Peyer's patch (tissue), 4 donors: ENCODE measurements around the gene ACRV1. TPM values are rescaled to one million over a fixed set of nuclear protein-coding genes. Genes with fewer than 3 reads are reported as not detected.

Experiments
- DNase-seq, 3 donors: peaks; one replicate each; pipeline ENCODE4 v3.0.0-alpha.2; 2017 to 2019
- H3K27ac ChIP-seq, 4 donors: fragments of 200-600 bp; sonication (generic); one replicate each; pipeline ENCODE4 v1.5.1; 2016 to 2019
- H3K27me3 ChIP-seq, 2 donors: fragments of 200-600 bp; sonication (generic); one replicate each; pipeline ENCODE4 v1.5.1; 2019
- H3K36me3 ChIP-seq, 3 donors: fragments of 200-600 bp; sonication (generic); one replicate each; pipeline ENCODE4 v1.5.1; 2016 to 2019
- H3K4me1 ChIP-seq, 4 donors: fragments of 200-600 bp; sonication (generic); one replicate each; pipeline ENCODE4 v1.5.1; 2016 to 2019
- H3K4me3 ChIP-seq, 4 donors: fragments of 200-600 bp; sonication (generic); 1 replicate in 3 of 4; 2 replicates in 1 of 4; pipeline ENCODE4 v1.5.1; 2016 to 2019; ENCODE audit warnings: mild to moderate bottlenecking in 1 of 4
- H3K9me3 ChIP-seq, 4 donors: fragments of 200-600 bp; sonication (generic); one replicate each; pipeline ENCODE4 v1.5.1; 2016 to 2019; ENCODE audit warnings: mild to moderate bottlenecking in 1 of 4
- CTCF ChIP-seq, 6 experiments: fragments of 450-650 bp in 4 of 6; fragments of 200-600 bp in 2 of 6; sonication (generic) in 1 of 6; IDR thresholded peaks; one replicate each; pipeline ENCODE4 v1.5.1; 2017 to 2019; ENCODE audit warnings: antibody characterized with exemption in 6 of 6, mild to moderate bottlenecking in 3 of 6, moderate library complexity in 1 of 6
- POLR2A ChIP-seq, 2 donors: fragments of 450-650 bp; IDR thresholded peaks; one replicate each; pipeline ENCODE4 v1.5.1; 2017; ENCODE audit warnings: antibody characterized with exemption in 2 of 2, mild to moderate bottlenecking in 2 of 2, moderate library complexity in 2 of 2
- total RNA-seq, 4 donors: library from RNA; depleted of rRNA; stranded (reverse); fragments of >200 nt; gene quantifications; one replicate each; pipeline ENCODE4 v1.1.0, GENCODE V29; 2016

Gene ACRV1
- total RNA-seq, 4 donors from 2014 or later = not detected

- Histone ChIP-seq H3K27ac (peak overlapping the region; percentile 88 to 98 (median 92)), H3K4me3 (peak overlapping the region; percentile 58 to 86 (median 72)), H3K4me1 (peaks cover 0 to 9% (median 1%) of the 10 kb centered on the region in 4 donors), H3K36me3 (peaks cover 0 to 4% (median 0%) of the 10 kb centered on the region in 3 donors), H3K9me3 (no peaks in the 10 kb centered on the region), H3K27me3 (no peaks in the 10 kb centered on the region)
- DNase-seq = peak in 2 of 3 donors; percentile 47 to 50
- TF ChIP-seq CTCF (IDR thresholded peaks at IDR 0.05) (peak in 4 of 6 experiments; percentile 16 to 34 (median 30)), POLR2A (IDR thresholded peaks at IDR 0.05) (no peak)
Measured at GRCh38 chr11:125626288-125626950, 54.2 kb downstream of the ACRV1 start.

GRCh38 chr11:125625630-125626287 is 54.9 kb downstream of the ACRV1 start:
- Histone ChIP-seq H3K4me3 (peak overlapping the region; percentile 58 to 86 (median 72)), H3K27me3 (no peaks in the 10 kb centered on the region), H3K36me3 (peaks cover 0 to 10% (median 0%) of the 10 kb centered on the region in 3 donors), H3K9me3 (no peaks in the 10 kb centered on the region), H3K4me1 (peaks cover 0 to 9% (median 1%) of the 10 kb centered on the region in 4 donors), H3K27ac (peak overlapping the region; percentile 88 to 98 (median 92))
- TF ChIP-seq CTCF (IDR thresholded peaks at IDR 0.05) (no peak), POLR2A (IDR thresholded peaks at IDR 0.05) (peak; percentile 63 to 78)
- peak; percentile 76 to 94 (median 94) for DNase-seq

- TF ChIP-seq POLR2A (IDR thresholded peaks at IDR 0.05) = no peak
- peak in 1 of 6 experiments; percentile 31 for TF ChIP-seq CTCF (IDR thresholded peaks at IDR 0.05)
- H3K36me3 ChIP-seq = peaks cover 0 to 16% (median 0%) of the 10 kb centered on the region in 3 donors
- no peaks in the 10 kb centered on the region for H3K9me3 ChIP-seq
- peak overlapping the region; percentile 58 to 86 (median 72) for H3K4me3 ChIP-seq
- no peaks in the 10 kb centered on the region for H3K27me3 ChIP-seq
- no peak for DNase-seq
- peak overlapping the region; percentile 88 to 98 (median 92) for H3K27ac ChIP-seq
- H3K4me1 ChIP-seq = peaks cover 0 to 9% (median 1%) of the 10 kb centered on the region in 4 donors
Measured at GRCh38 chr11:125625225-125625629, 55.4 kb downstream of the ACRV1 start.

- no peak for TF ChIP-seq POLR2A (IDR thresholded peaks at IDR 0.05)
- TF ChIP-seq CTCF (IDR thresholded peaks at IDR 0.05) = no peak
- no peaks in the 10 kb centered on the region for H3K27me3 ChIP-seq
- H3K36me3 ChIP-seq = peaks cover 0 to 20% (median 0%) of the 10 kb centered on the region in 3 donors
- peak within 1 kb of the TSS; percentile 58 to 86 (median 72) for H3K4me3 ChIP-seq
- no peaks in the 10 kb centered on the region for H3K9me3 ChIP-seq
- H3K27ac ChIP-seq = peak within 1 kb of the TSS; percentile 88 to 98 (median 92)
- DNase-seq = no peak
- peaks cover 0 to 9% (median 1%) of the 10 kb centered on the region in 4 donors for H3K4me1 ChIP-seq
Measured at GRCh38 chr11:125624756-125625213, 55.9 kb downstream of the ACRV1 start, which contains the start of gene CHEK1. Gene CHEK1, plus strand, starts transcription at chr11:125625163. Its CDS starts 1,606 bp downstream, at chr11:125626769.

GRCh38 chr11:125623064-125623463 is 57.6 kb downstream of the ACRV1 start:
- H3K27ac ChIP-seq = no peak overlapping the region
- H3K27me3 ChIP-seq = no peaks in the 10 kb centered on the region
- H3K36me3 ChIP-seq = peaks cover 0 to 37% (median 0%) of the 10 kb centered on the region in 3 donors
- TF ChIP-seq CTCF (IDR thresholded peaks at IDR 0.05) = no peak
- no peak for TF ChIP-seq POLR2A (IDR thresholded peaks at IDR 0.05)
- no peaks in the 10 kb centered on the region for H3K9me3 ChIP-seq
- no peak overlapping the region for H3K4me3 ChIP-seq
- peaks cover 0 to 9% (median 1%) of the 10 kb centered on the region in 4 donors for H3K4me1 ChIP-seq
- DNase-seq = no peak
